A673 (cell line): Measurements from ENCODE around the gene BCAS1. TPM values are rescaled to one million over a fixed set of nuclear protein-coding genes. Genes with fewer than 3 reads are reported as not detected.

ENCODE experiments used
- BruUV-seq: library from RNA; stranded (reverse); fragments of 400-500 nt; replicated peaks from 2 replicates; lab custom pipeline; 2021; lab: Mats Ljungman, UMichigan
- CTCF ChIA-PET: fragments of 300-600 bp; sonication (Branson Sonifier 250); formaldehyde crosslinking; loops from one replicate; lab custom pipeline; 2022; ENCODE audit warnings: antibody characterized with exemption; lab: Charles Lee
- POLR2A ChIA-PET: fragments of 300-600 bp; sonication (Branson Sonifier 250); formaldehyde crosslinking; loops from one replicate; lab custom pipeline; 2022; ENCODE audit warnings: antibody characterized with exemption; ENCODE audit not compliant: low non-redundant PET; lab: Charles Lee
- DNase-seq: peaks from one replicate; pipeline ENCODE4 v3.0.0-alpha.2; 2015; ENCODE audit warnings: low spot score
- H3K27ac ChIP-seq: fragments of 200-600 bp; sonication (generic); 2 replicates; pipeline ENCODE4 v1.5.1; 2016; ENCODE audit warnings: mixed run types, low read depth, mild to moderate bottlenecking, mixed read lengths, antibody characterized with exemption, low read length; ENCODE audit not compliant: poor library complexity, severe bottlenecking
- H3K27me3 ChIP-seq: fragments of 200-600 bp; sonication (generic); replicated peaks from 2 replicates; pipeline ENCODE4 v1.6.1; 2017; ENCODE audit warnings: mixed run types, low read depth, mild to moderate bottlenecking, mixed read lengths, antibody characterized with exemption, low read length; ENCODE audit not compliant: insufficient read depth, poor library complexity
- H3K36me3 ChIP-seq: fragments of 200-600 bp; sonication (generic); 2 replicates; pipeline ENCODE4 v1.6.1; 2016; ENCODE audit warnings: mixed run types, mild to moderate bottlenecking, mixed read lengths, antibody characterized with exemption, low read length; ENCODE audit not compliant: insufficient read depth, poor library complexity, severe bottlenecking
- H3K4me1 ChIP-seq: fragments of 200-600 bp; sonication (generic); 2 replicates; pipeline ENCODE4 v1.6.1; 2017; ENCODE audit warnings: mixed run types, mild to moderate bottlenecking, mixed read lengths, antibody characterized with exemption, low read length; ENCODE audit not compliant: insufficient read depth, poor library complexity, severe bottlenecking
- H3K4me3 ChIP-seq: fragments of 200-600 bp; sonication (generic); 2 replicates; pipeline ENCODE4 v1.5.1; 2016; ENCODE audit warnings: low read depth, mixed run types, mild to moderate bottlenecking, mixed read lengths, low read length; ENCODE audit not compliant: poor library complexity, severe bottlenecking
- H3K9me3 ChIP-seq: fragments of 200-600 bp; sonication (generic); 2 replicates; pipeline ENCODE4 v1.6.1; 2016; ENCODE audit warnings: mixed run types, low read depth, mild to moderate bottlenecking, mixed read lengths, antibody characterized with exemption, low read length; ENCODE audit not compliant: poor library complexity, severe bottlenecking
- CTCF ChIP-seq: fragments of 300-800, 200-600 bp; sonication (generic); conservative IDR thresholded peaks from 2 replicates; pipeline ENCODE4 v1.5.1; 2017; ENCODE audit warnings: low read depth, mild to moderate bottlenecking, antibody characterized with exemption, low read length, moderate library complexity, mixed read lengths
- EZH2 ChIP-seq: fragments of 200-600 bp; sonication (generic); IDR thresholded peaks from 2 replicates; pipeline ENCODE4 v1.6.1; 2017; ENCODE audit warnings: borderline replicate concordance, low read depth, mild to moderate bottlenecking, mixed read lengths, antibody characterized with exemption, low read length; ENCODE audit not compliant: poor library complexity, severe bottlenecking
- intact Hi-C: fragments of 100-400 bp; cut with micrococcal nuclease; formaldehyde crosslinking; loops from one replicate; pipeline ENCODE4 v1.10.0; 2022; ENCODE audit not compliant: unreplicated experiment
- total RNA-seq: library from RNA; stranded (reverse); gene quantifications from 2 replicates; pipeline ENCODE4 v1.2.3, GENCODE V29; 2021

BCAS1 gene
- total RNA-seq, 1 experiment from 2014 or later: 1.4 TPM

GRCh38 chr20:54021446-54022235 lies 48.8 kb downstream of the BCAS1 start:
- no peak for TF ChIP-seq EZH2
- TF ChIP-seq CTCF: no peak
- no TSS peak for BruUV-seq
- CTCF ChIA-PET: no interaction called here
- Histone ChIP-seq H3K36me3 (no peaks in the 10 kb centered on the region), H3K27me3 (no peaks in the 10 kb centered on the region), H3K9me3 (no peaks in the 10 kb centered on the region), H3K4me3 (no peak overlapping the region), H3K4me1 (peaks cover under 1% of the 10 kb centered on the region), H3K27ac (no peak overlapping the region)
- POLR2A ChIA-PET: no interaction called here
- intact Hi-C loops: no loop called here
- no peak for DNase-seq

- Histone ChIP-seq H3K4me3 (no peak overlapping the region), H3K27ac (no peak overlapping the region), H3K4me1 (peaks cover 8% of the 10 kb centered on the region), H3K9me3 (no peaks in the 10 kb centered on the region), H3K27me3 (no peaks in the 10 kb centered on the region), H3K36me3 (no peaks in the 10 kb centered on the region)
- intact Hi-C loops: no loop called here
- DNase-seq: no peak
- ChIA-PET POLR2A (no interaction called here), CTCF (no interaction called here)
- no TSS peak for BruUV-seq
- no peak for TF ChIP-seq EZH2
- TF ChIP-seq CTCF: no peak
Measured at GRCh38 chr20:54020868-54021267, 49.5 kb downstream of the BCAS1 start.

GRCh38 chr20:54020348-54020747 lies 50.0 kb downstream of the BCAS1 start:
- TF ChIP-seq EZH2: no peak
- no peak for TF ChIP-seq CTCF
- CTCF ChIA-PET: no interaction called here
- H3K27ac ChIP-seq: no peak overlapping the region
- no peaks in the 10 kb centered on the region for H3K36me3 ChIP-seq
- no peaks in the 10 kb centered on the region for H3K27me3 ChIP-seq
- H3K4me1 ChIP-seq: peaks cover 13% of the 10 kb centered on the region
- POLR2A ChIA-PET: no interaction called here
- BruUV-seq: no TSS peak
- H3K9me3 ChIP-seq: no peaks in the 10 kb centered on the region
- no peak for DNase-seq
- no peak overlapping the region for H3K4me3 ChIP-seq
- intact Hi-C loops: no loop called here
